NOMO-1 (cell line): ENCODE data around the gene THAP11.
A peak's percentile ranks its signal among the peaks of the same experiment; 100 is the strongest.
"Not testable (repeated sequence)": the region's sequence is repeated elsewhere in the genome, so short reads cannot be mapped to it uniquely, and the experiment has no call there.

Experiments
- DNase-seq, 2 experiments: peaks; one replicate each; lab custom pipeline; 2025; ENCODE audit not compliant: unreplicated experiment in 2 of 2; lab: John Stamatoyannopoulos, UW

The THAP11 gene

DNA sequence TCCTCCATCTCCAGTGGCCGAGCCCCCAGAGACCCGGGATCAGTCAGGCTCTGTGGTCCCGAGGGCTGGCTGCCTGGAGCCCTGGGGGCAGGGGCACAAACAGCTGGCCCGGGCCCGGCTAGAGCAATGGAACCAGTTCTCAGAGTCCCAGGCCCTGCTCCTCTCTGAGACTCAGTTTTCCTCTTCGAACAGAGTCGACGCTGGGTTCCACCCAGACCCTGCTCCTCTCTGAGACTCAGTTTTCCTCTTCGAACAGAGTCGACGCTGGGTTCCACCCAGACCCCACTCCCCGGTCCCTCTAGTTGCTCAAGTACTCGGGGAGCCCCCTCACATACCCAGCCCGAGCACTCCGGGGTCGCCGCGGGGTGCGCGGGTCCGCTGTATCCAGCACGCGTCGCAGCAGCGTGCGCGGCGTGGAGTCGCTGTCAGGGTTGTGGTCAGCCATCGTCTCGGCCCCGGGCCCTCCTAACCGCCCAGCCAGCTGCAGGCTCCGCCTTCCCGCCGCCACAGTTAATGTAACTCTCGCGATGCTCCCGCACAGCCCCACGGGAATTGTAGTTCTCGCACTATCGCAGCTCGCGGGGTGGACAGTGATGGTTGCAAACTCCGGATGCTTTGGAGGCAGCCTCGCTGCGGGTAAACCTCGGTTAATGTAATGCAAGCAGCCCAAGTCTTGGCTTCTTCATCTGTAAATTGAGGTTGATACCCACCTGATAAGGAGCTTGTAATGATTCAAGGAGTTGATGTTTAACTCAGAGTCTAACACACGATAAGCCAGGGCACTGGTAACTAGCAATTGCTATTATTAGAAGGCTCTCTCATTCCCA, 8.5 kb upstream of the THAP11 start:
- DNase-seq = peak; percentile 81 to 91

DNA sequence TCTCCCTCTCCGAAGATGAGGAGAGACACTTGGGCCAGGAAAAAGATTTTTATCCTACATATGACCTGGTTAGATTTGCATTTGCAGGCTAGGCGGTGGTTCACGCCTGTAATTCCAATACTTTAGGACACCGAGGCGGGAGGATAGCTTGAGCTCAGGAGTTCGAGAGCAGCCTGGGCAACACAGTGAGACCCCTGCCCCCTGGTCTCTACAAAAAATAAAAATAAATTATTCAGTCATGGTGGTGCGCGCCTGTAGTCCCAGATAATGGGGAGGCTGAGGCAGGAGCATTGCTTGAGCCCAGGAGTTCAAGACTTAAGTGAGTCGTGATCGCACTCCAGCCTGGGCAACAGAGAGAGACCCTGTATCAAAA, 7.9 kb upstream of the THAP11 start:
- no peak for DNase-seq

DNA sequence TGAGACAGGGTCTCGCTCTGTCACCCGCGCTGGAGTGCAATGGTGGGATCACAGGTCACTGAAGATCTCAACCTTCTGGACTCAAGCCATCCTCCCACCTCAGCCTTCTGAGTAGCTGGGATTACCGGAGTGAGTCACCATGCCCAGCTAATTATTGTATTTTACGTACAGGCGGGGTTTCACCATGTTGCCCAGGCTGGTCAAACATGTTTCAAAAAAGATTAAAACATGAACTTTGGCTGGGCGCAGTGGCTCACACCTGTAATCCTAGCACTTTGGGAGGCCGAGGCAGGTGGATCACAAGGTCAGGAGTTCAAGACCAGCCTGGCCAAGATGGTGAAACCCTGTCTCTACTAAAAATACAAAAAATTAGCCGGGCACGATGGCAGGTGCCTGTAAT, 4.9 kb upstream of the THAP11 start:
- DNase-seq = not testable (repeated sequence)

DNA sequence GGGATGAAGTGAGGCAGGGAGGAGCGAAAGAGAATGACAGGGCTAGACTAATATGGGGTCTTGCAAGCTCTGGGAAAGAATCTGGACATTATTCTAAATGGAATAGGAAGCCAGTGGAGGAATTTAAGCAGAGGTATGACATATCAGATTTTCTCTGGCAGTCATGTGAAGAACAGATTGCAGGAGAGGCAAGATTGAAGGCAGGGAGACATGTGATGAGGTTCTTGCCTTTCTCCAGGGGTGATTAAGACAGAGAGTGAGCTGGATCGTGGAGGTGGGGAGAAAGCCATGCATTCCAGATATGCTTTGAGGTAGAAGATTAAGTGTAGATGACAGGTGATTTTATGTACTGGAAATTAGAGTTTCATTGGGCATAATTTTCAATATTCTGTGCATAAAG, 4.3 kb upstream of the THAP11 start:
- no peak for DNase-seq

DNA sequence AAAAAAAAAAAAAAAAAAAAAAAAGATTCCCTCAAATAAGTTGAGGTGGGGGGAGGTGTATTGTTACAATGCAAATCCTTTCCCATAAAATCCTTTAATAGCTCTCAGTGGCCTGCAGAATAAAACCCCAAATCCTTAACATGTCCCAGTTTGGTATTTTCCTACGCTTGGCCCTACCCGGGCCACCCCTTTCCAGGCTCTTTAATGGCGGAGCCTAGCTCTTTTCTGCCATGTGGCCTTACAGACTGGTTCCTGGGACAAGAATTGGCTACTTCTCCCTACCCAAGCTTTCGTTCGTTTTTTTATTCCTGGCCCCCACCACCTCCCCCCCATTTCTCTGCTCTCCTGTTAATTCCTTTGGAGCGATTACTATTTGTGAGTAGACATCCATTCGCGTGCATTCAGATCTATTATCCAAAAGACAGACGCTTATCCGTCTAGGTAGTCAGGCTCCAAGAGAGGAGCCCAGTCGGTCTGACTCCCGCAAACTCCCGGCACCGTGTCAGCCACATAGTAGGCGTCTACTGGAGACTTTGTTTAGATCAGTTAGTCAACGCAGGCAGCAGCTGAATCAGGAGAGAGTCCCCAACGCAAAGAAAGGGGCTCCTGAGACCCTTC, 813 bp upstream of the THAP11 start:
- DNase-seq = no peak

DNA sequence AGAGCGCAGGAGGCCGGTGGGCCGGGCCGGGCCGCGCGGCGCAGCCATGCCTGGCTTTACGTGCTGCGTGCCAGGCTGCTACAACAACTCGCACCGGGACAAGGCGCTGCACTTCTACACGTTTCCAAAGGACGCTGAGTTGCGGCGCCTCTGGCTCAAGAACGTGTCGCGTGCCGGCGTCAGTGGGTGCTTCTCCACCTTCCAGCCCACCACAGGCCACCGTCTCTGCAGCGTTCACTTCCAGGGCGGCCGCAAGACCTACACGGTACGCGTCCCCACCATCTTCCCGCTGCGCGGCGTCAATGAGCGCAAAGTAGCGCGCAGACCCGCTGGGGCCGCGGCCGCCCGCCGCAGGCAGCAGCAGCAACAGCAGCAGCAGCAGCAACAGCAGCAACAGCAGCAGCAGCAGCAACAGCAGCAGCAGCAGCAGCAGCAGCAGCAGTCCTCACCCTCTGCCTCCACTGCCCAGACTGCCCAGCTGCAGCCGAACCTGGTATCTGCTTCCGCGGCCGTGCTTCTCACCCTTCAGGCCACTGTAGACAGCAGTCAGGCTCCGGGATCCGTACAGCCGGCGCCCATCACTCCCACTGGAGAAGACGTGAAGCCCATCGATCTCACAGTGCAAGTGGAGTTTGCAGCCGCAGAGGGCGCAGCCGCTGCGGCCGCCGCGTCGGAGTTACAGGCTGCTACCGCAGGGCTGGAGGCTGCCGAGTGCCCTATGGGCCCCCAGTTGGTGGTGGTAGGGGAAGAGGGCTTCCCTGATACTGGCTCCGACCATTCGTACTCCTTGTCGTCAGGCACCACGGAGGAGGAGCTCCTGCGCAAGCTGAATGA, 606 bp downstream of the THAP11 start:
- peak; percentile 59 to 61 for DNase-seq

DNA sequence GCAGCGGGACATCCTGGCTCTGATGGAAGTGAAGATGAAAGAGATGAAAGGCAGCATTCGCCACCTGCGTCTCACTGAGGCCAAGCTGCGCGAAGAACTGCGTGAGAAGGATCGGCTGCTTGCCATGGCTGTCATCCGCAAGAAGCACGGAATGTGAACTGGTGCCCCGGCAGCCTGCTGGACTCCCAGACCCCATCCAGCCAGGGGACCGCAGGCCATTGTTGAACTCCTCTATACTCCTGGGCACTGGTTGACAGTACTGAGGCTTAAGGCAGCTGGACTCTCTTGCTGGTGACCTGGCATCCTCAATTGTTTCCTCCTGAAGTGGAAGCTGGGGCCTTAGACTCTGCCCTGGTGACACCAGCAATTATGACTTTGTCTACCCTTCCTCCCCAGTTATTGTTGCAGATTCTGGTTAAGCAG, 1.2 kb downstream of the THAP11 start:
- DNase-seq = no peak

DNA sequence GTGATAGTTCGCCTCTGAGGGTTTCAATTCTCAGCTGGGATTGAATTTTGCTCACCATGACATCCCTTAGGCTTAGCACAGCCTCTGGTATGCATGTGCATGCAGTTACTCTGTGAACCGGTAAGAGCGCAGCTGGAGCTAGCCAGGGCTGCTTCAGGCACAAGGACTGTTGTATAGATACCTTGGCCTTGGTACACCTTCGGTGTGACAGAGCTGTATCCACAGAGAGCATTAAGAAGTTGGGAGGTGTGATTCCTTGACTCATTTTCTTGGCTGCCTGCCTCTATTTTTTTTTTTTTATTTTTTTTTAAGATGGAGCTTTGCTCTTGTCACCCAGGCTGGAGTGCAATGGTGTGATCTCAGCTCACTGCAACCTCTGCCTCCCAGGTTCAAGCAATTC, 2.4 kb downstream of the THAP11 start:
- DNase-seq = no peak

DNA sequence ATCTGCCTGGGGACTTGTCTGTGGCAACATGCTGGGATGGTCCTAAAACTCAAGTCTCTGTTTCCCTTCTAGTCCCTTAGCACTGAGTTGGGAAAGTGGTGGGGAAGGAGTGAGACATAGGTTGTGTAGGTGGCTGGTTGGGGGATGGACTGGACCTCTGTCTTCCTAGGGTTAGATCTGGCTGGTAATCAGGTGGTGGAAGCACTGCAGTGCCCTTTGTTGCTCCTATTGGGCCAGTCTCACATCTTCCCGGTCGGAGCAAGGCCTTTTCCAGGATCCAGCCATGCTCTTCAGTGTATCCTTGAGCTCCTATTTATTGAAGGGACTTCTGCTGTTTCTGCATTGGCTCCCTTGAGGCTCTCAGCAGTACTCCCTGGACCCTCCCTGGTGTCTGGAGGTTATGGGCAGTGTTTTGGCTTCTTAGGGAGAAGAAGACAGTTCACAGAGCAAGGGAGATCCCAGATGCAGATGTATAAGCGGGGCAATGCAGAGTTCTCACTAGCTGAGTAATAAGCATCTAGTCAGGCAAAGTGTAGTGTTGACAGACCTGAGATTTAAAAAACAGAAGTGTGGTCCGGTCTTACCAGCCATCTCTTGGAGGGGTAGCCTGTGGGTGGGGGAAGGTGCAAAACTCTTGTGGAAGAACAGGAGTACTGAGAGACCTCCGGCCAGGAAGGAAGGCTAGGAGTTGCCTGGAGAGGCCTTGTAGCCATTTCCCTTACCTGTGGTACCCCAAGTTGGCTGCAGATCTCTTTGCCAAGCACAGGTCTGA, 3.4 kb downstream of the THAP11 start:
- DNase-seq = peak; percentile 18 to 43

DNA sequence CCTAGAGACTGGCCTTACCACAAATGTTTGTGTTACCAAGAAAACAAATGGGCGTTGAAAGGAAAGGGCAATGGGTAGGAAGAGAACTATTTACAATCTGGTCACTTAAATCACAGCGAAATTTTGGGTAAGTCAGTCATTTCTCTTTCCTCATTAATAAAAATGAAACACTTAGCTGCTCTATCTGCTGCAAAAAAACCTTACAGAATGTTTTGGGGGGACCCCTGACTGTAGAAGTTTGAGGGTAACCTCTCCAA, 3.9 kb downstream of the THAP11 start:
- peak in 1 of 2 experiments; percentile 43 for DNase-seq

DNA sequence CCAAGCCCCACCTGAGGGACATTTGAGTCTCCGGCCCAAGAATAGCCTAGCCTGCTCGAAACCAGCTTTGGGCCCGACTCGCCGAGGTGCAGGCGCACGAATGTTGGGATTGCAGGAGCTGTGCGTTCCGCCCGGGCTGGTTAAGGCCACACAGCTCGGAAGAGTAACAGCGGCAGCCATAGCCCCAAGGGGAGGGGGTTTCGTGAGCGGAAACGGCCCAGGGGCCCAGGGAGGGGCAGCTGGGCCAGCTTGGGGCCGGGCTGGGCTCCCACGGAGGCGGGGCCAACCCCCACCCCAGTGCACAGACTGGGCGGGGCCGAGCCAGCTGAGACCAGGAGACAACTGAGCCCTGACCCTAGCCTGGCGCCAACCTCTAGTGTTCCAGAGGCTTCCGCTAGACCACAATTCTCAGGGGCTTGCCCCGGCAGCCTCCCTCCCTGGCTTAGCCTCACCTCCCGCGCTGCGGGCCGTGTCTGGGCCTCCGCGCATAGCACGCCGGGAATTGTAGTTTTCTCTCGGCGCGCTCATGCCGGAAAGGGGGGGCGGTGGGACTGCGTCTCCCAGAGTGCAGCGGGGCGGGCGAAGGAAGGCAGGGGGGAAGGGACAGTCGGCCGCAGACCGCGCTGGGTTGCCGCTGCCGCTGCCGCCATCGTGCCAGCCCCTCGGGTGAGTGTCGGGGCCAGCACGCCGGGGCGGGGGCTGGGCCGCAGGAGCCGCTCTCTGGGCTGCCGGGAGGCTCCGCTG, 4.4 kb downstream of the THAP11 start, which contains the start of gene NUTF2:
Gene NUTF2, plus strand, starts transcription at position 614 of the 744 bp plus-strand sequence. CDS start 18,198 bp downstream, outside the sequence.
- DNase-seq = peak; percentile 94 to 99

DNA sequence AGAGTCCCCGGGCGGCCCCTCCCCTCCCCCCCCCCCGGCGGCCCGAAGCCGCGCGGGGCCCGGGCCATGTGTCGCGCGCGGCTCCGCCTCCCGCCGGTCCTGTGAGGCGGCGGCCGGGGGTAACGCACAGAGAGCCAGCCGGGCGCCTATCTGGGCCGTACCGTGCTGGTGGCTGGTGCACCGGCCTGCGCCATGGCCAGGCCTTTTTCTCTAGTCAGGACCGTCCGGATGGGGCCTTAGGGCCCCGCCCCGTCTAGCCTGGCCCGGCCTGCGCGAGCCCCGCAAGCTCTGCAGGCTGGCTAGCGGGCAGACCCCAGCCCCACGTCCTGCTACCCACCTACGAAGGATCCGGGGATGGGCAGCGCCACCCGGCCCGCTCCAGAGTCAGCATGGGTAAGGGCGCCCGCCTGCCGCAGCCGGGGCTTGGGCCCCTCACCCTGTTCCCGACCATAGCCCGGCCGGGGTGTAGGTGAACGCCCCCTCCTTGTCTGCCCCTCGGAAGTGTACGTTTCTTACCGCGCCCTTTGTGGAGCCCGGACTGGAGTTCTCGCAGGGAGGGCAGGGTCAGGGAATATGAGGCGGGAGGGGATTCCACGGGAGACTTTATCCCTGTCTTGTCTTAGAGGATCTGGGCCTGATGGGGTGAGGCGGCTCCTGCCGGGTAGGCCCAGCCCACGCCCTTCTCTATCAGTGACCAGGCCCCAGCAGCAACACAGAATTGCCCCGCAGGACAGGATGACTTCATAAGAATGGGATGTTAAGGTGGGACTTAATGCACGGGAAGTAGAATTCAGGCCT, 5.1 kb downstream of the THAP11 start, which contains the start of gene CENPT:
Gene CENPT, minus strand, starts transcription at position 630 of the 798 bp plus-strand sequence. CDS start 13,834 bp downstream, outside the sequence.
- DNase-seq = peak; percentile 47 to 53

DNA sequence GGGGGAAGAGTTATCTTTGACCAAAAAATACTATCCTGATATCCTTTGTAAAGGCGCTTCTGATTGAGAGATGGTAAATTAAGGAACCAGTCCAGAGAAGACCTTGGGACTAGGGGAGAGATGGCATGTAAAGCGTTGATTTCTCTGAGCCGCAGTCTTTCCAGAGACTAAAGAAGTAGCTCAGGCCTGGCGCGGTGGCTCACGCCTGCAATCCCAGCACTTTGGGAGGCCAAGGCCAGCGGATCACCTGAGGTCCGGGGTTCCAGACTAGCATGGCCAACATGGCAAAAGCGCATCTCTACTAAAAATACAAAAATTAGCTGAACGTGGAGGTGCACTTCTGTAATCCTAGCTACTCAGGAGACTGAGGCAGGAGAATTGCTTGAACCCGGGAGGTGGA, 6.0 kb downstream of the THAP11 start:
- DNase-seq = no peak

DNA sequence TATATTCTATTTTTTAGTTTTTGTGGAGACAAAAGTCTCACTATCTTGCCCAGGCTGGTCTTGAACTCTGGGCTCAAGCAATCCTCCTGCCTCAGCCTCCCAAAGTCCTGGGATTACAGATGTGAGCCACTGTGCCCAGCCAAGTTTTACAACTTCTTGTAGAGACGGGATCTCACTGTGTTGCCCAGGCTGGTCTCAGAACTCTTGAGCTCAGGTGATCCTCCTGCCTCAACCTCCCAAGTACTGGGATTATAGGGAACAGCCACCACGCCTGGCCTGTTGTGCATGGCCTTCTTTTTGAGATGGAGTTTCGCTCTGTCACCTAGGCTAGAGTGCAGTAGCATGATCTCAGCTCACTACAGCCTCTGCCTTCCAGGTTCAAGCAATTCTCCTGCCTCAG, 11.6 kb downstream of the THAP11 start:
- DNase-seq = no peak

DNA sequence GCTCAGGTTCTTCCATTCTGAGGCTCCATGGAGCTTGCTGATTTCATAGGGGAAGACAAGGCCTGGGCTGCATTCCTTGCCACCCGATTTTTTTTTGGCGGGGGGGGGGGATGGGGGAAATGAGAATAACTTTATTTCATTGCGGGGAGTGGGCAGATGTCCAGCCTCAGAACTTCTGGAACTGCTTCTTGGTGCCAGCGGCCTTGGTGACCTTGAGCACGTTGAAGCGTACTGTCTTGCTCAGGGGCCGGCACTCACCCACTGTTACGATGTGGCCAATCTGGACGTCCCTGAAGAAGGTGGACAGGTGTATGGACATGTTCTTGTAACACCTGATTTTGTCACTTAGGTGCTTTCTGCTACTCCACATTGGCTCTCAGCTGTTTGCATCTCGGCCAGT, 13.7 kb downstream of the THAP11 start:
- DNase-seq = no peak

DNA sequence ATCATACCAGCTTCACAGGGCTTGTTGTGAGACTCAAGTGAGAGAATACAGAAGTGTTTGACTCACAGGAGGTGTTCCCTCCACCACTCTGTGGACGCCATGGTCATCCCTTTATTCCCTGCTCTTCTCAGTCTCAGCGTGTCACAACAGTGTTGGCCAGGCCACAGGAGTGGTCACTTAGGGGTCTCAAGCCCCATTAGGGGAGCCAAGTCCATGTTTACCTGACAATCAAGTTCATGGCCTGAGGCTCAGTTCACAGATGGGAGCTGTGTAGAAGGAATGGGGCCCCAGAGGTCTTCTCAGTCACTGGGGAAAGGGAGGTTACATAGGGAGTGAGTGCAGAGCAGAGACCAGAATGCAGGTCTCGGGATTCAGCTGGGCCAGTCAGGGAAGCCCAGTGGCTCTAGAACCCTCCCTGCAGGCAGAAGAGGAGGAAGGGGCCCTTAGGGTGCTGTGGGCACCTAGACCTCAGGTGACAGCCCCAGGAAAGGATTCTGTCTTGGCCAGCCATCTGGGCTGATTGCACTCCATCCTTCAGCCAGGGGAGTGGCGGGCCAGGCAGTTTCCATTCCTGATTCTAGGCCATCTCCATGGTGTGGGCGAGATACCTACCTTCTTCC, 14.9 kb downstream of the THAP11 start:
- DNase-seq = no peak

DNA sequence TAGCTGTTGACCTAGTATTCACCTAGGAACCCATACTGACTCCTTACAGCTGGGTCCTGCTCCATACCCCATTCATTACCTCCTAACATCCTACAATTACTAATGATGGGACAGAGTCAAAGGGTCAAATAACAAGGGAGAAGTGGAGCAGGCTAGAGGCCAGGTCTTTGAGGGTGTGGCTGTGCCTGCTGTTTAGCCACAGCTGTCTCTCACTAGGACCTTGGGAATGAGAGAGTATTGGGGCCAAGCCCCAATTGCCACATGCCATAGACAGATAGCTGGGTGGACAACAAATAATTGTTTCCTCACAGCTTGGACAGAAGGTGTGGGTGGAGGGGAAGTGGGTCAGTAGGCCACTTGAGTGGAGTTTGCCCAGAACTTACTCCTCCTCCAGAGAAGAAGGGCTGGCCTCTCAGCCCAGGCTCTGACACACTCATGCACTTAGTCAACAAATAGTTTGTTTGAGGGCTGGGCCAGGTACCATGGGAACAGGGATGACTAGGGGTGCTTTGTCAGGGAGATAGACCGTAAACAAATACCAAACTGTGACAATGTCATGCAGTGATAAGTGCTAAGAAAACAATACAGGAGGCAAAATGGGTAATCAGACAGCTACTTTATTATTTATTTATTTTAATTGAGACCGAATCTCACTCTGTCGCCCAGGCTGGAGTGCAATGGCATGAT, 15.6 kb downstream of the THAP11 start:
- no peak for DNase-seq

DNA sequence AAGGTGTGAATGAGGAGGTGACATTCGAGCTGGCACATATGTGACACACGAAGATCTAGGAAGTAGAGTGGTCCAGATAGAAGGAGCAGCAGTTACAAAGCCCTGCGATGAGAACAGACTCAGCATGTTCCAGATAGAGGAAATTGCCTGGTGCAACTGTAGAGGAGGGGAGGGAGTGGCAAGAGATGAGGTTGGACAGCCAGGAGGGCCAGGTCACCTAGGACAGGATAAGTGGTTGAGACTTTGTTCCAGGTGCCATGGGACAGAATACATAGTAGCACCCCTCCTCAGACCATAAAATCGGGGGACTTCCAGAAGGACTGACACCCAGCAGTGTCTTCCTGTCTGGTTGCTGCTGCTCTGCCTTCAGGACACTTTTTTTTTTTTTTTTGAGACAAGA, 16.4 kb downstream of the THAP11 start:
- no peak for DNase-seq
